ENCODE measurements around the gene NR5A2. TPM values are rescaled to one million over a fixed set of nuclear protein-coding genes. Genes with fewer than 3 reads are reported as not detected.
"Not testable (repeated sequence)": the region's sequence is repeated elsewhere in the genome, so short reads cannot be mapped to it uniquely, and the experiment has no call there.

NR5A2 gene
- total RNA-seq, 1 experiment from 2014 or later, result not detected

- Histone ChIP-seq H3K27me3 (ENCODE audit: low read length) (no peaks in the 10 kb centered on the region), H3K4me3 (ENCODE audit: low read length) (no peak overlapping the region), H2AFZ (ENCODE audit: low read length) (no peak overlapping the region), H3K27ac (ENCODE audit: low read length) (no peak overlapping the region), H3K9me2 (replicated peaks; ENCODE audit: insufficient read depth, low read length) (no peaks in the 10 kb centered on the region), H3K9ac (ENCODE audit: low read length) (no peak overlapping the region), H3K79me2 (ENCODE audit: low read length) (no peaks in the 10 kb centered on the region), H3K4me2 (ENCODE audit: low read depth, low read length, poor library complexity, severe bottlenecking) (no peak overlapping the region), H4K20me1 (ENCODE audit: insufficient read depth, low read depth, low read length) (no peaks in the 10 kb centered on the region), H3K36me3 (ENCODE audit: insufficient read depth, low read length) (no peaks in the 10 kb centered on the region), H3K4me1 (ENCODE audit: low read length) (no peaks in the 10 kb centered on the region), H3K9me3 (ENCODE audit: low read length) (no peaks in the 10 kb centered on the region)
- DNase-seq, result no peak
Measured at GRCh38 chr1:200182701-200183100, 155.2 kb downstream of the NR5A2 start.

DNA sequence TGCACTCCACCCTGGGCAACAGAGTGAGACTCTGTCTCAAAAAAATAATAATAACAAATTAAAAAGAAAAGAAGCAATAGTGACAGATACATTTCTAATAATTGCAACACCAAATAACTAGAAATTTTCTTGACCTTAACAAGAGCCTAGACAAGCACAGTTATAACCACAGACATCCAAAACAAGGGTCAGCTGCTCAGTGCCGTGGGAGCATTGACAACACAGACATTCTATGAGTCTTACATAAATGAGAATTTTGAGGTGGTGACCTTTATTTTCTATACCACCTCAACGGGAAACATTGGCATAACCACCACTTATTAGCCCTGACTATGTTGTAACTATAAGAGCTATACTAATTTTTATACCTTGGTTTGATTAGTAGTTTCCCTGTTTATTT lies 156.1 kb downstream of the NR5A2 start:
- Histone ChIP-seq H2AFZ (ENCODE audit: low read length) (no peak overlapping the region), H3K9me3 (ENCODE audit: low read length) (no peaks in the 10 kb centered on the region), H3K4me2 (ENCODE audit: low read depth, low read length, poor library complexity, severe bottlenecking) (no peak overlapping the region)

GRCh38 chr1:200184196-200184595 lies 156.7 kb downstream of the NR5A2 start:
- Histone ChIP-seq H3K27ac (ENCODE audit: low read length) (no peak overlapping the region), H3K9me2 (replicated peaks; ENCODE audit: insufficient read depth, low read length) (no peaks in the 10 kb centered on the region), H3K9me3 (ENCODE audit: low read length) (no peaks in the 10 kb centered on the region), H3K4me2 (ENCODE audit: low read depth, low read length, poor library complexity, severe bottlenecking) (no peak overlapping the region), H2AFZ (ENCODE audit: low read length) (no peak overlapping the region), H3K36me3 (ENCODE audit: insufficient read depth, low read length) (no peaks in the 10 kb centered on the region), H4K20me1 (ENCODE audit: insufficient read depth, low read depth, low read length) (no peaks in the 10 kb centered on the region), H3K9ac (ENCODE audit: low read length) (no peak overlapping the region), H3K27me3 (ENCODE audit: low read length) (no peaks in the 10 kb centered on the region), H3K79me2 (ENCODE audit: low read length) (no peaks in the 10 kb centered on the region), H3K4me3 (ENCODE audit: low read length) (no peak overlapping the region), H3K4me1 (ENCODE audit: low read length) (no peaks in the 10 kb centered on the region)
- no peak for DNase-seq

More for the DNA sequence above, 156.1 kb downstream of the NR5A2 start:
- no peaks in the 10 kb centered on the region for H3K36me3 ChIP-seq (ENCODE audit: insufficient read depth, low read length)
- no peak overlapping the region for H3K4me3 ChIP-seq (ENCODE audit: low read length)
- H3K27ac ChIP-seq (ENCODE audit: low read length), result no peak overlapping the region
- H4K20me1 ChIP-seq (ENCODE audit: insufficient read depth, low read depth, low read length), result no peaks in the 10 kb centered on the region
- H3K4me1 ChIP-seq (ENCODE audit: low read length), result no peaks in the 10 kb centered on the region
- no peaks in the 10 kb centered on the region for H3K9me2 ChIP-seq (replicated peaks; ENCODE audit: insufficient read depth, low read length)
- H3K79me2 ChIP-seq (ENCODE audit: low read length), result no peaks in the 10 kb centered on the region
- no peak for DNase-seq
- H3K27me3 ChIP-seq (ENCODE audit: low read length), result no peaks in the 10 kb centered on the region
- H3K9ac ChIP-seq (ENCODE audit: low read length), result no peak overlapping the region

DNA sequence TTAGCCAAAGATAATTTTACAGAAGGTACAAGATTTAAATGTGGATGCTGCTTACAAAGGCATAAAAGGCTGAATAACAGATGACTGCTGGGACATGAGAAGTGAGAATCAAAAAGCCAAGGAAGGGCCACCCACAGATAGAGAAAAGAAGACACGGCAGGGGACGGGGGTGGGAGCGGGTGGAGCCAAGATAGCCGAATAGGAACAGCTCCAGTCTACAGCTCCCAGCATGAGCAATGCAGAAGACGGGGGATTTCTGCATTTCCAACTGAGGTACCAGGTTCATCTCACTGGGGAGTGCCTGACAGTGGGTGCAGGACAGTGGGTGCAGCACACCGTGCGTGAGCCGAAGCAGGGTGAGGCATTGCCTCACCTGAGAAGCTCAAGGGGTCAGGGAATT lies 157.7 kb downstream of the NR5A2 start:
- H3K9me3 ChIP-seq (ENCODE audit: low read length); H3K36me3 ChIP-seq (ENCODE audit: insufficient read depth, low read length); DNase-seq; H3K4me2 ChIP-seq (ENCODE audit: low read depth, low read length, poor library complexity, severe bottlenecking); H3K27me3 ChIP-seq (ENCODE audit: low read length); H4K20me1 ChIP-seq (ENCODE audit: insufficient read depth, low read depth, low read length); H3K27ac ChIP-seq (ENCODE audit: low read length); H2AFZ ChIP-seq (ENCODE audit: low read length); H3K4me3 ChIP-seq (ENCODE audit: low read length); H3K9me2 ChIP-seq (replicated peaks; ENCODE audit: insufficient read depth, low read length); H3K4me1 ChIP-seq (ENCODE audit: low read length); H3K9ac ChIP-seq (ENCODE audit: low read length); H3K79me2 ChIP-seq (ENCODE audit: low read length): not testable (repeated sequence)

- not testable (repeated sequence) for DNase-seq; H3K4me3 ChIP-seq (ENCODE audit: low read length); H3K4me2 ChIP-seq (ENCODE audit: low read depth, low read length, poor library complexity, severe bottlenecking); H4K20me1 ChIP-seq (ENCODE audit: insufficient read depth, low read depth, low read length); H3K4me1 ChIP-seq (ENCODE audit: low read length); H3K9me2 ChIP-seq (replicated peaks; ENCODE audit: insufficient read depth, low read length); H3K27me3 ChIP-seq (ENCODE audit: low read length); H3K79me2 ChIP-seq (ENCODE audit: low read length); H3K36me3 ChIP-seq (ENCODE audit: insufficient read depth, low read length); H2AFZ ChIP-seq (ENCODE audit: low read length); H3K9ac ChIP-seq (ENCODE audit: low read length); H3K27ac ChIP-seq (ENCODE audit: low read length); H3K9me3 ChIP-seq (ENCODE audit: low read length)
Measured at GRCh38 chr1:200187332-200187731, 159.8 kb downstream of the NR5A2 start.

DNA sequence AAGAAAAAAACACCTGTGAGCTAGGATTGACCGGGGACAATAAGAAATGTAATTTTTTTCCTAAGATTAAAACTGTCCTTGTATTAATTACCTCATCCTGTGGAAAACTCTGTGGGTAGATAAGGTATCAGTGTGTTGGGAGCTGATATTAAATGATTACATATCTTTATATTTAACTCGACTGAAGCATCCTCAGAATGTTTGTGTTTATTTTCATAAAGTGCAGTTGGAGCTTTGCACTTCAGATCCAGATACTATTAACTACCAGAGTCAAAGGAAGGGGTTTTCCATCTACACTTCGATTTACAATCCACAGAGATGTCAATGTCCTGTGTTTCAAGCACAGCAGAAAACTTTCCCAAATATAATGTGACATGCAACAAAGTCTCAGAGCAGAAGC lies 164.5 kb downstream of the NR5A2 start:
- no peaks in the 10 kb centered on the region for H3K9me3 ChIP-seq (ENCODE audit: low read length)
- no peak overlapping the region for H3K4me2 ChIP-seq (ENCODE audit: low read depth, low read length, poor library complexity, severe bottlenecking)
- H3K9ac ChIP-seq (ENCODE audit: low read length), result no peak overlapping the region
- no peaks in the 10 kb centered on the region for H3K9me2 ChIP-seq (replicated peaks; ENCODE audit: insufficient read depth, low read length)
- H2AFZ ChIP-seq (ENCODE audit: low read length), result no peak overlapping the region
- no peaks in the 10 kb centered on the region for H4K20me1 ChIP-seq (ENCODE audit: insufficient read depth, low read depth, low read length)
- H3K27me3 ChIP-seq (ENCODE audit: low read length), result no peaks in the 10 kb centered on the region
- H3K79me2 ChIP-seq (ENCODE audit: low read length), result no peaks in the 10 kb centered on the region
- H3K27ac ChIP-seq (ENCODE audit: low read length), result no peak overlapping the region
- no peaks in the 10 kb centered on the region for H3K4me1 ChIP-seq (ENCODE audit: low read length)
- DNase-seq, result no peak
- H3K4me3 ChIP-seq (ENCODE audit: low read length), result no peak overlapping the region
- H3K36me3 ChIP-seq (ENCODE audit: insufficient read depth, low read length), result no peaks in the 10 kb centered on the region

GRCh38 chr1:200194477-200194876 lies 167.0 kb downstream of the NR5A2 start:
- H4K20me1 ChIP-seq (ENCODE audit: insufficient read depth, low read depth, low read length), result no peaks in the 10 kb centered on the region
- H3K4me2 ChIP-seq (ENCODE audit: low read depth, low read length, poor library complexity, severe bottlenecking), result no peak overlapping the region
- H3K9ac ChIP-seq (ENCODE audit: low read length), result no peak overlapping the region
- DNase-seq, result no peak
- no peaks in the 10 kb centered on the region for H3K79me2 ChIP-seq (ENCODE audit: low read length)
- H3K36me3 ChIP-seq (ENCODE audit: insufficient read depth, low read length), result no peaks in the 10 kb centered on the region
- H3K4me1 ChIP-seq (ENCODE audit: low read length), result no peaks in the 10 kb centered on the region
- H3K27me3 ChIP-seq (ENCODE audit: low read length), result no peaks in the 10 kb centered on the region
- no peaks in the 10 kb centered on the region for H3K9me2 ChIP-seq (replicated peaks; ENCODE audit: insufficient read depth, low read length)
- no peak overlapping the region for H3K4me3 ChIP-seq (ENCODE audit: low read length)
- no peak overlapping the region for H3K27ac ChIP-seq (ENCODE audit: low read length)
- H3K9me3 ChIP-seq (ENCODE audit: low read length), result no peaks in the 10 kb centered on the region
- H2AFZ ChIP-seq (ENCODE audit: low read length), result no peak overlapping the region

DNA sequence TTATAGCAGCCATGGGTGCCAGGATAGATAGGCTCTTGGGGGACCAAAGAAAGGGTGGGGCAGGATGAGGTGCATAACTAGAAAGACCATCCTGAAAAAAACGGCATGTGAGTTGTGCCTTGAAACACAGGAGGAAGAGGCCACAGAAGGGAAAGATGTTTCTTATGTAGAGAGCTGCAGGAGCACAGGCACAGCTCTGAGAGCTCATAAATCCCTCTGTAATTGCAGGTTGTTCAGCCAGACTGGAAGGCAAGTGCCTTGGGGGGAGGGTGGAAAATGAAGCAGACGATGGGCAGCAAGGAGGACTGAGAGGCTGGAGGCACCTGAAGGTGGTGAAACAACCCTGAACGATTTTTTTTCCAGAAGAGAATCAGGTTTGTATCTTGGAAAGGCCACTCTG lies 170.7 kb downstream of the NR5A2 start:
- no peaks in the 10 kb centered on the region for H3K4me1 ChIP-seq (ENCODE audit: low read length)
- no peaks in the 10 kb centered on the region for H3K27me3 ChIP-seq (ENCODE audit: low read length)
- DNase-seq, result no peak
- no peak overlapping the region for H3K9ac ChIP-seq (ENCODE audit: low read length)
- H2AFZ ChIP-seq (ENCODE audit: low read length), result no peak overlapping the region
- H3K9me3 ChIP-seq (ENCODE audit: low read length), result no peaks in the 10 kb centered on the region
- H3K4me2 ChIP-seq (ENCODE audit: low read depth, low read length, poor library complexity, severe bottlenecking), result no peak overlapping the region
- no peaks in the 10 kb centered on the region for H4K20me1 ChIP-seq (ENCODE audit: insufficient read depth, low read depth, low read length)
- no peaks in the 10 kb centered on the region for H3K79me2 ChIP-seq (ENCODE audit: low read length)
- no peaks in the 10 kb centered on the region for H3K36me3 ChIP-seq (ENCODE audit: insufficient read depth, low read length)
- no peaks in the 10 kb centered on the region for H3K9me2 ChIP-seq (replicated peaks; ENCODE audit: insufficient read depth, low read length)
- no peak overlapping the region for H3K4me3 ChIP-seq (ENCODE audit: low read length)
- H3K27ac ChIP-seq (ENCODE audit: low read length), result no peak overlapping the region

Measured in Karpas-422 (cell line).